ENCODE measurements around the gene CDK3. TPM values are rescaled to one million over a fixed set of nuclear protein-coding genes. Genes with fewer than 3 reads are reported as not detected.

CDK3 gene
- total RNA-seq, 4 donors from 2014 or later: 5.4 to 24.6 (median 16.9) TPM; not detected in 1

GRCh38 chr17:76048025-76048605 lies 47.5 kb downstream of the CDK3 start:
- no peaks in the 10 kb centered on the region for H3K27me3 ChIP-seq
- peaks cover 0 to 23% (median 12%) of the 10 kb centered on the region in 4 donors for H3K4me1 ChIP-seq
- H3K36me3 ChIP-seq: peaks cover 0 to 69% (median 33%) of the 10 kb centered on the region in 4 donors
- H3K4me3 ChIP-seq: no peak overlapping the region
- peak overlapping the region in 3 of 4 donors; percentile 17 to 24 (median 22) for H3K27ac ChIP-seq
- H3K9me3 ChIP-seq: no peaks in the 10 kb centered on the region
- DNase-seq: no peak
- intact Hi-C loops (cut with DNase I; ENCODE audit: low total_unique reads): no loop called here
- in situ Hi-C loops (cut with MboI; ENCODE audit: low pct_ligation_motif_present in 1 of 4, low pct_unique_long_range_greater_than_20kb in 1 of 4, low sequenced_read_pairs in 3 of 4): no loop called here
- TF ChIP-seq EP300 (IDR thresholded peaks at IDR 0.05; ENCODE audit: low read depth) (no peak), CTCF (IDR thresholded peaks at IDR 0.05) (no peak), POLR2AphosphoS5 (IDR thresholded peaks at IDR 0.05) (no peak), POLR2A (IDR thresholded peaks at IDR 0.05) (no peak)
- WGBS, 2 donors (ENCODE audit: low coverage in 1 of 2): 70 to 85% methylated on average over 4 to 9 of the region's 9 CpGs

- in situ Hi-C loops (cut with MboI; ENCODE audit: low pct_ligation_motif_present in 1 of 4, low pct_unique_long_range_greater_than_20kb in 1 of 4, low sequenced_read_pairs in 3 of 4): no loop called here
- Histone ChIP-seq H3K27ac (peak overlapping the region in 3 of 4 donors; percentile 17 to 24 (median 22)), H3K36me3 (peaks cover 0 to 63% (median 30%) of the 10 kb centered on the region in 4 donors), H3K4me1 (peaks cover 0 to 28% (median 12%) of the 10 kb centered on the region in 4 donors), H3K4me3 (no peak overlapping the region), H3K27me3 (no peaks in the 10 kb centered on the region), H3K9me3 (no peaks in the 10 kb centered on the region)
- 76 to 77% methylated on average over 8 to 9 of the region's 9 CpGs for WGBS, 2 donors (ENCODE audit: low coverage in 1 of 2)
- TF ChIP-seq POLR2A (IDR thresholded peaks at IDR 0.05): no peak
- TF ChIP-seq POLR2AphosphoS5 (IDR thresholded peaks at IDR 0.05): no peak
- no peak for TF ChIP-seq EP300 (IDR thresholded peaks at IDR 0.05; ENCODE audit: low read depth)
- TF ChIP-seq CTCF (IDR thresholded peaks at IDR 0.05): no peak
- no peak for DNase-seq
- intact Hi-C loops (cut with DNase I; ENCODE audit: low total_unique reads): no loop called here
These were observed 48.1 kb downstream of the CDK3 start for GRCh38 chr17:76048711-76049110.

- intact Hi-C loops (cut with DNase I; ENCODE audit: low total_unique reads): no loop called here
- peaks cover 0 to 33% (median 12%) of the 10 kb centered on the region in 4 donors for H3K4me1 ChIP-seq
- TF ChIP-seq CTCF (IDR thresholded peaks at IDR 0.05): no peak
- no peak for TF ChIP-seq EP300 (IDR thresholded peaks at IDR 0.05; ENCODE audit: low read depth)
- no peak for TF ChIP-seq POLR2A (IDR thresholded peaks at IDR 0.05)
- no peak for TF ChIP-seq POLR2AphosphoS5 (IDR thresholded peaks at IDR 0.05)
- H3K4me3 ChIP-seq: no peak overlapping the region
- no peaks in the 10 kb centered on the region for H3K27me3 ChIP-seq
- H3K36me3 ChIP-seq: peaks cover 0 to 63% (median 27%) of the 10 kb centered on the region in 4 donors
- H3K9me3 ChIP-seq: no peaks in the 10 kb centered on the region
- in situ Hi-C loops (cut with MboI; ENCODE audit: low pct_ligation_motif_present in 1 of 4, low pct_unique_long_range_greater_than_20kb in 1 of 4, low sequenced_read_pairs in 3 of 4): no loop called here
- WGBS, 2 donors (ENCODE audit: low coverage in 1 of 2): 66 to 94% methylated on average over 3 of the region's 3 CpGs
- DNase-seq: no peak
- H3K27ac ChIP-seq: no peak overlapping the region
These were observed 48.6 kb downstream of the CDK3 start for GRCh38 chr17:76049239-76049638.

- WGBS, 2 donors (ENCODE audit: low coverage in 1 of 2): 69 to 93% methylated on average over 4 to 15 of the region's 15 CpGs
- peaks cover 0 to 56% (median 24%) of the 10 kb centered on the region in 4 donors for H3K36me3 ChIP-seq
- DNase-seq: no peak
- no peak for TF ChIP-seq EP300 (IDR thresholded peaks at IDR 0.05; ENCODE audit: low read depth)
- TF ChIP-seq POLR2AphosphoS5 (IDR thresholded peaks at IDR 0.05): no peak
- peak overlapping the region in 3 of 4 donors; percentile 45 to 56 (median 52) for H3K27ac ChIP-seq
- in situ Hi-C loops (cut with MboI; ENCODE audit: low pct_ligation_motif_present in 1 of 4, low pct_unique_long_range_greater_than_20kb in 1 of 4, low sequenced_read_pairs in 3 of 4): no loop called here
- intact Hi-C loops (cut with DNase I; ENCODE audit: low total_unique reads): no loop called here
- H3K9me3 ChIP-seq: no peaks in the 10 kb centered on the region
- H3K4me1 ChIP-seq: peaks cover 0 to 34% (median 12%) of the 10 kb centered on the region in 4 donors
- H3K27me3 ChIP-seq: no peaks in the 10 kb centered on the region
- no peak overlapping the region for H3K4me3 ChIP-seq
These were observed 49.3 kb downstream of the CDK3 start for GRCh38 chr17:76049836-76050537.
